Vagina (tissue), 2 donors: ENCODE data around the gene RHNO1.

ENCODE experiments used
- POLR2A ChIP-seq, 2 donors: fragments of 450-650 bp; IDR thresholded peaks; one replicate each; pipeline ENCODE4 v1.6.1; 2017; ENCODE audit warnings: antibody characterized with exemption in 2 of 2, mild to moderate bottlenecking in 2 of 2, moderate library complexity in 2 of 2
- POLR2AphosphoS5 ChIP-seq, 2 donors: sonication (generic); formaldehyde crosslinking; IDR thresholded peaks; one replicate each; pipeline ENCODE4 v1.9.0; 2017; ENCODE audit warnings: antibody characterized with exemption in 2 of 2, mild to moderate bottlenecking in 2 of 2, low read depth in 1 of 2; ENCODE audit not compliant: insufficient read depth in 1 of 2
- TF ChIP-seq, protein P1 (sequence below), 3 experiments: fragments of 450-650 bp in 2 of 3; fragments of 200-600 bp in 1 of 3; sonication (generic) in 1 of 3; IDR thresholded peaks; one replicate each; pipeline ENCODE4 v1.5.1; 2017 to 2019; ENCODE audit warnings: antibody characterized with exemption in 3 of 3, mild to moderate bottlenecking in 2 of 3, moderate library complexity in 2 of 3

- TF ChIP-seq, protein P1, sequence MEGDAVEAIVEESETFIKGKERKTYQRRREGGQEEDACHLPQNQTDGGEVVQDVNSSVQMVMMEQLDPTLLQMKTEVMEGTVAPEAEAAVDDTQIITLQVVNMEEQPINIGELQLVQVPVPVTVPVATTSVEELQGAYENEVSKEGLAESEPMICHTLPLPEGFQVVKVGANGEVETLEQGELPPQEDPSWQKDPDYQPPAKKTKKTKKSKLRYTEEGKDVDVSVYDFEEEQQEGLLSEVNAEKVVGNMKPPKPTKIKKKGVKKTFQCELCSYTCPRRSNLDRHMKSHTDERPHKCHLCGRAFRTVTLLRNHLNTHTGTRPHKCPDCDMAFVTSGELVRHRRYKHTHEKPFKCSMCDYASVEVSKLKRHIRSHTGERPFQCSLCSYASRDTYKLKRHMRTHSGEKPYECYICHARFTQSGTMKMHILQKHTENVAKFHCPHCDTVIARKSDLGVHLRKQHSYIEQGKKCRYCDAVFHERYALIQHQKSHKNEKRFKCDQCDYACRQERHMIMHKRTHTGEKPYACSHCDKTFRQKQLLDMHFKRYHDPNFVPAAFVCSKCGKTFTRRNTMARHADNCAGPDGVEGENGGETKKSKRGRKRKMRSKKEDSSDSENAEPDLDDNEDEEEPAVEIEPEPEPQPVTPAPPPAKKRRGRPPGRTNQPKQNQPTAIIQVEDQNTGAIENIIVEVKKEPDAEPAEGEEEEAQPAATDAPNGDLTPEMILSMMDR (IDR thresholded peaks at IDR 0.05): no peak
- TF ChIP-seq POLR2A (IDR thresholded peaks at IDR 0.05) (no peak), POLR2AphosphoS5 (IDR thresholded peaks at IDR 0.05; ENCODE audit: insufficient read depth in 1 of 2, low read depth in 1 of 2) (no peak)
These were observed 46.0 kb downstream of the RHNO1 start for GRCh38 chr12:2923057-2923456.
